ENCODE measurements around the gene HTT.

The HTT gene

GRCh38 chr4:3253808-3254207 lies 179.3 kb downstream of the HTT start:
- no peak for DNase-seq

- no peak for DNase-seq
These were observed 180.0 kb downstream of the HTT start for GRCh38 chr4:3254302-3255131.

- DNase-seq: no peak
These were observed 181.2 kb downstream of the HTT start for GRCh38 chr4:3255611-3256186.

GRCh38 chr4:3256230-3257102 lies 182.0 kb downstream of the HTT start:
- DNase-seq: no peak

GRCh38 chr4:3257103-3257555 lies 182.6 kb downstream of the HTT start:
- DNase-seq: no peak

- no peak for DNase-seq
These were observed 183.3 kb downstream of the HTT start for GRCh38 chr4:3257556-3258482.

- DNase-seq: no peak
These were observed 187.1 kb downstream of the HTT start for GRCh38 chr4:3261411-3262207.

GRCh38 chr4:3262208-3263052 lies 187.9 kb downstream of the HTT start:
- DNase-seq: no peak

- no peak for DNase-seq
These were observed 188.8 kb downstream of the HTT start for GRCh38 chr4:3263053-3263875.

- no peak for DNase-seq
These were observed 189.4 kb downstream of the HTT start for GRCh38 chr4:3263876-3264193.

- DNase-seq: no peak
These were observed 191.6 kb downstream of the HTT start for GRCh38 chr4:3266076-3266475.

- no peak for DNase-seq
These were observed 193.3 kb downstream of the HTT start for GRCh38 chr4:3267576-3268394.

- DNase-seq: no peak
These were observed 194.1 kb downstream of the HTT start for GRCh38 chr4:3268395-3269104.

- no peak for DNase-seq
These were observed 194.8 kb downstream of the HTT start for GRCh38 chr4:3269105-3269927.

- DNase-seq: no peak
These were observed 195.6 kb downstream of the HTT start for GRCh38 chr4:3269991-3270611.

GRCh38 chr4:3271131-3271530 lies 196.7 kb downstream of the HTT start:
- no peak for DNase-seq

GRCh38 chr4:3276986-3277385 lies 202.5 kb downstream of the HTT start:
- DNase-seq: no peak
